WI38 (cell line): ENCODE data around the gene UBE2E2.
"Not testable (repeated sequence)": the region's sequence is repeated elsewhere in the genome, so short reads cannot be mapped to it uniquely, and the experiment has no call there.

Source experiments
- H3K4me3 ChIP-seq: 2 replicates; pipeline ENCODE4 v1.5.1; 2011; ENCODE audit warnings: low read depth, mild to moderate bottlenecking, control low read depth, low read length
- TF ChIP-seq, protein P1 (sequence below): IDR thresholded peaks from 2 replicates; pipeline ENCODE4 v1.5.1; 2012; ENCODE audit warnings: low read depth, mild to moderate bottlenecking, control low read depth, low read length

Gene UBE2E2

DNA sequence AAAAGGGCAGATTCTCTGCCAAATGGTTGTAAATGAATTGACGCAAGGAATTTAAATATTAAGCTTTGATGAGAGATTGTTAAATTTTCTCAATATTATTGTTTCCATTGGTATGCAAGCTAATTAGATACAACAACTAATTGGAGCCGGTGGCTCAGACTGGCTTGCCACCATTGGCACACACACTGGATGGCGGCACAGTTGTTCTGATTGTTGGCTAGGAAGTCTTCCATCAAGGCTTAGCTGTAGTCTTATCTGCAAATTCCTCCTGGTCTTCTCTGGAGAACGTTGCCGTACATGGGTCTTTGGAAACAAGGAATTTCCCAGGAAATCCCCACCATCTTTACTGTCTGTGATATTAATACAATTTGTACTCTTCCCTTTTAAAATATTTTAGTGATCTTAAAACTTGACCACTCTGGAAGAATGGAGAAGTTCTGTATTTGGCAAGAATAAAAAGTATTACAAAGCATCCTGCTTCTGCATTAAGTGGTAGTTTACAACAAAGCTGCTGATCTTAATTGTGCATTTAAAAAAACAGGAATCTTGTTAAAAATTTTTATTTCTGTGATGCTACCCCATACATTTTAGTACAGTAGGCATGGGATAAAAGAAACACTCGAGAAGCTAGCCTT lies 126.5 kb downstream of the UBE2E2 start:
- TF ChIP-seq, protein P1, sequence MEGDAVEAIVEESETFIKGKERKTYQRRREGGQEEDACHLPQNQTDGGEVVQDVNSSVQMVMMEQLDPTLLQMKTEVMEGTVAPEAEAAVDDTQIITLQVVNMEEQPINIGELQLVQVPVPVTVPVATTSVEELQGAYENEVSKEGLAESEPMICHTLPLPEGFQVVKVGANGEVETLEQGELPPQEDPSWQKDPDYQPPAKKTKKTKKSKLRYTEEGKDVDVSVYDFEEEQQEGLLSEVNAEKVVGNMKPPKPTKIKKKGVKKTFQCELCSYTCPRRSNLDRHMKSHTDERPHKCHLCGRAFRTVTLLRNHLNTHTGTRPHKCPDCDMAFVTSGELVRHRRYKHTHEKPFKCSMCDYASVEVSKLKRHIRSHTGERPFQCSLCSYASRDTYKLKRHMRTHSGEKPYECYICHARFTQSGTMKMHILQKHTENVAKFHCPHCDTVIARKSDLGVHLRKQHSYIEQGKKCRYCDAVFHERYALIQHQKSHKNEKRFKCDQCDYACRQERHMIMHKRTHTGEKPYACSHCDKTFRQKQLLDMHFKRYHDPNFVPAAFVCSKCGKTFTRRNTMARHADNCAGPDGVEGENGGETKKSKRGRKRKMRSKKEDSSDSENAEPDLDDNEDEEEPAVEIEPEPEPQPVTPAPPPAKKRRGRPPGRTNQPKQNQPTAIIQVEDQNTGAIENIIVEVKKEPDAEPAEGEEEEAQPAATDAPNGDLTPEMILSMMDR: no peak
- H3K4me3 ChIP-seq: no peak overlapping the region

DNA sequence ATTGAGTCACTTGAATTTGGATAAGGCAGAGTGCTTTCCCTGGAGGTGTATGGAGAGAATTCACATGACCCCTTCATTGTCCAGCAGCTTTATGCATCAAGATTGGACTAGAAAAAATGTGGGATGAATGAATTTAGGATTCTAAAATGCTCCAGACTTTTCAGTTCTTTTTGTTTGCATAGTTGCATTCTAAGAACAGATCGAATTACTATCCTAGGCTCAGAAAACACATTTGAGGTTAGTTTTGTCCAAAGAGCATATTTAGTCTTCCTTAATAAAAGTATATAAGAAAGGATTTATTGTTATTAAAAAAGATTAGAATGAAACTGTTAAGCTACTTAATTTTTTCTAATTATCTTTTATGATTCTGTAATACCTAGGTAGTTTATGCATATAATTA lies 127.4 kb downstream of the UBE2E2 start:
- TF ChIP-seq, protein P1: no peak
- no peak overlapping the region for H3K4me3 ChIP-seq

DNA sequence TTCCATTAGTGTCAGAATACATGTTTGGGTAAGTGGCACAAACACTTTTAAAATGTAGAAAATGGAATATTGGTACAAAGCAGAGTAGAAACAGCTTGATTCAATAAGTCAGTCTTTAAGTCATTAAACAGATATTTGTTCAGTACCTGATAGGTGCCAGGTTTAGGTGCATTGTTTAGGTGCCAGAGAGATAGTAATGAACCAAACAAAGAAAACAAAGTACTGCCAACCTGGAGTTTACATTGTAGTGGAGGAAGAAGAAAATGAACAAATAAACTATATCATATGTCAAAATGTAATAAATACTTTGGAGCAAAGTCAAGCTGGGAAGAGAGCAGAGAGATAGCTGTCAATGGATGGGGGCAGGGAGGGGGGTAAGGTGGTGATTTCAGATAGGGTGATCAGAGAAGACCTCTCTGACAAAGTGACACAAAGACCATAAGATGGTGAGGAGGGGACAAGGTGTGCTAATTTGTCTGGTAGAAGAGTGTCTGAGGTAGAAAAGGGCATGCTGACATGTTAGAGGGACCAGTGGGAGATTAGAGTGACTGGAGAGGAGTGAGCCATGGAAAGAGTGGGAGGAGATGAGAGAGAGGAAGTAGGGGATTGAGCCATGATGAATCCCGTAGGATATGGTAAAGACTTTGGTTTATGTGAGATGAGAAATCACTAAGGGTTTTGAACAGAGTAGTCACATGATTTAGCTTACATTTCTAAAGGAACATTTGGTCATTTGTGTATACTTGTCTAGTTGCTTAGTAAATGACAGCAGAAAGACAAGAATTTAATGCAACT lies 128.2 kb downstream of the UBE2E2 start:
- H3K4me3 ChIP-seq: no peak overlapping the region
- TF ChIP-seq, protein P1: no peak

DNA sequence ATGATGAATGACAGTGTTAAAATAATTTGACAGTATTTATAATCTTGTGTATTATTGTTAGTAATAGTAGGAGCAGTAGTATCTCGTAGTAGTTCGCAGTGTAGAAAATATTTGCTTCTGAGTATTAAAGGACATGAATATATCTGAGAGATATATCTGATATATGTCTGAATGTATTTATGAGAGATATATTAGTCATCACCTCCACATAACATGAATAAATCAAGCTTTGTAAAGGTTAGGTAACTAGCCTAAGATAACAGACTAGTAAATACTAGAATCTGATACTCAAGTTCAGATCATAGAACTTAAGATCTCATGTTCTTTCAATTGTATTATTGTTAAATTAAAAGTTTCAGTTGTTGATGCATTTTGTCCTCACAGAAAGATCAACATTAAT lies 130.5 kb downstream of the UBE2E2 start:
- TF ChIP-seq, protein P1: no peak
- no peak overlapping the region for H3K4me3 ChIP-seq

DNA sequence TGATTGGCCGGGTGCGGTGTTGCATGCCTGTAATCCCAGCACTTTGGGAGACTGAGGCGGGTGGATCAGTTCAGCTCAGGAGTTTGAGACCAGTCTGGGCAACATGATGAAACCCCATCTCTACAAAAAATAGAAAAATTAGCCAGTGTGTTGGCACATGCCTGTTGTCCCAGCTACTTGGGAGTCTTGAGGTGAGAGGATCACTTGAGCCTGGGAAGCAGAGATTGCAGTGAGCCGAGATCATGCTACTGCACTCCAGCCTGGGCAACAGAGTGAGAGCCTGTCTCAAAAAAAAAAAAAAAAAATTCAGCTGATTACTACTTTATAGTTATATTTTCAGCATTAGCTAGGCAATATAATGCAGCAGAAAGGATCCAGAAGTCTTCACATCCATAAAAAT lies 133.7 kb downstream of the UBE2E2 start:
- not testable (repeated sequence) for H3K4me3 ChIP-seq

DNA sequence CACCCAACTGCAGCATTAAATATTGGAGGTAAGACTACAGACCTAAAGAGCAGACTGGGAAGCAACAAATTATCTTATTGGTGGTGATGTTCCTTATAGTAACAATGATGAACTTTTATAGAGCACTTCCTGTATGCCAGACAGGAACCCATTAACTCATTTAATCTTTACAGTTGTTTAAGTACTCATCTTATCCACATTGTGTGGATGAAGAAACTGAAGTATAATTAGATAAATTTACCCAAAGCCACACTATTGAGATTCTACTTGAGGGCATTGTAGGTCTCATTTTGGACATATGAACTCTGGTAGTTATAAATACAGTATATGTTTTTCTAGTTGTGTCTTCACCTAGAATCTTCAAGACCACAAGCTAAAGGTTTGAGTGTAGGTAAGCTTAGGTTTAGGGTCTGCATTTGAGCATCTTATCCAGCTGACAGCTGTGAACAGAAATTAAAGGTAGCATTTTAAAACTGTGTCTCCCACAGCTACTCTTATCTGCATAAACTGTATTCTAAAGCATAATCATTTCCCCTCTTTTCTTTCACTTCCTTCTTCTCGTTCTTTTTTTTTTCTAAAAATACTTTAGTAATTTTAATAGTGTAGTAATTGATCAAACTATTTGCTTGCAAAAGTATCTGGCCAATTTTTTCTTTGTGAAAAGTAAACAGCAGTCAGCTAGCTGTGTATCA lies 138.2 kb downstream of the UBE2E2 start:
- TF ChIP-seq, protein P1: no peak
- H3K4me3 ChIP-seq: no peak overlapping the region

DNA sequence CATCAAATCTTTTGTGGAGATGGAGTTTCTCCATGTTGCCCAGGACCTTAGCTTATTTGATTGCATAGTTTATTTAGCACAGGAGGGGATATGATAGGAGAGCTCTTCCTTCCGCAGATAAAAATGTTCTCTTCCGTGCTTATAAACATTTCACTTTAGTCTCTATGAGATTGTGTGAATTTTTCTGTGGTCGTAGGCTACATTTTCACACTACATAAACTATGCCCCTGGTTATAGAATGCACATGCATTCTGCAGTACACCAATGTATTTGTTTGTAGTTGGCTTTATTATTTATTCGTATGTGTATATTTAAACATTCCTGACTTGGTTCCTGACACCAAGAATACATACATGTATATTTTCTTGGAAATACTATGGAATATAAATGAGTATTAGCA lies 139.2 kb downstream of the UBE2E2 start:
- TF ChIP-seq, protein P1: no peak
- H3K4me3 ChIP-seq: no peak overlapping the region
